B cell (primary cell): ENCODE data around the gene LAMA3. TPM values are rescaled to one million over a fixed set of nuclear protein-coding genes. Genes with fewer than 3 reads are reported as not detected.

Experiments
- ATAC-seq: fragments of 200-7000 bp; cut with Tn5 transposase; one replicate; pipeline ENCODE4 v1.10.0; 2021; ENCODE audit warnings: low read depth, mild to moderate bottlenecking, moderate number of reproducible peaks, moderate library complexity
- CTCF ChIA-PET: fragments of 350-600 bp; sonication (Branson Sonifier 250); formaldehyde crosslinking; loops from one replicate; lab custom pipeline; 2021; ENCODE audit warnings: antibody characterized with exemption, inconsistent platforms; lab: Charles Lee
- POLR2A ChIA-PET: fragments of 350-600 bp; sonication (Branson Sonifier 250); formaldehyde crosslinking; loops from one replicate; lab custom pipeline; 2021; ENCODE audit warnings: antibody characterized with exemption; lab: Charles Lee
- DNase-seq: peaks from one replicate; pipeline ENCODE4 v3.0.0; 2013
- H2AFZ ChIP-seq: 2 replicates; pipeline ENCODE4 v1.6.1; 2012; ENCODE audit warnings: mild to moderate bottlenecking, low read depth, low read length; ENCODE audit not compliant: insufficient read depth, poor library complexity, severe bottlenecking
- H3K27ac ChIP-seq, 2 donors: 1 replicate in 1 of 2; 2 replicates in 1 of 2; pipeline ENCODE4 v1.5.1; 2012 to 2013; ENCODE audit warnings: low read length in 2 of 2, mild to moderate bottlenecking in 2 of 2, moderate library complexity in 1 of 2
- H3K27me3 ChIP-seq, 4 experiments: fragments of 200-600 bp in 1 of 4; sonication (generic) in 1 of 4; replicated peaks in 1 of 4; 1 replicate in 2 of 4; 2 replicates in 2 of 4; pipeline versions ENCODE4 v1.6.1 to v1.7.0; 2013 to 2016; ENCODE audit warnings: low read length in 3 of 4, mild to moderate bottlenecking in 2 of 4, mixed read lengths in 1 of 4, moderate library complexity in 1 of 4; ENCODE audit not compliant: insufficient read depth in 4 of 4, control insufficient read depth in 3 of 4; ENCODE audit errors: control extremely low read depth in 1 of 4
- H3K36me3 ChIP-seq, 2 experiments: replicated peaks in 1 of 2; 1 replicate in 1 of 2; 2 replicates in 1 of 2; pipeline versions ENCODE4 v1.6.1 to v1.7.1; 2013; ENCODE audit warnings: low read length in 1 of 2; ENCODE audit not compliant: insufficient read depth in 2 of 2, control insufficient read depth in 1 of 2; ENCODE audit errors: control extremely low read depth in 1 of 2, extremely low read depth in 1 of 2
- H3K4me1 ChIP-seq, 2 donors: fragments of 200-600 bp in 1 of 2; sonication (generic) in 1 of 2; 1 replicate in 1 of 2; 2 replicates in 1 of 2; pipeline versions ENCODE4 v1.5.1 to v1.6.1; 2013 to 2017; ENCODE audit warnings: low read length in 2 of 2; ENCODE audit not compliant: control insufficient read depth in 2 of 2, insufficient read depth in 2 of 2
- H3K4me2 ChIP-seq: replicated peaks from 2 replicates; pipeline ENCODE3; 2012; ENCODE audit warnings: mild to moderate bottlenecking, low read depth, low read length; ENCODE audit not compliant: poor library complexity, severe bottlenecking
- H3K4me3 ChIP-seq, 5 experiments: fragments of 200-600 bp in 1 of 5; sonication (generic) in 1 of 5; 1 replicate in 3 of 5; 2 replicates in 2 of 5; pipeline versions ENCODE4 v1.5.1 to v1.7.0; 2011 to 2016; ENCODE audit warnings: low read length in 4 of 5, mild to moderate bottlenecking in 4 of 5, low read depth in 2 of 5, control low read depth in 1 of 5, moderate library complexity in 1 of 5; ENCODE audit not compliant: insufficient read depth in 1 of 5; ENCODE audit errors: control extremely low read depth in 1 of 5, extremely low read depth in 1 of 5
- H3K79me2 ChIP-seq: fragments of 200-600 bp; sonication (generic); one replicate; pipeline ENCODE4 v1.6.0; 2016; ENCODE audit warnings: low read length; ENCODE audit not compliant: control insufficient read depth, insufficient read depth
- H3K9ac ChIP-seq: fragments of 200-600 bp; sonication (generic); 2 replicates; pipeline ENCODE4 v1.6.1; 2017; ENCODE audit warnings: mild to moderate bottlenecking, low read length, moderate library complexity
- H3K9me3 ChIP-seq, 3 donors: one replicate each; pipeline versions ENCODE4 v1.6.1 to v1.7.1; 2013; ENCODE audit warnings: low read length in 2 of 3; ENCODE audit not compliant: control insufficient read depth in 2 of 3, insufficient read depth in 1 of 3; ENCODE audit errors: control extremely low read depth in 1 of 3
- H4K20me1 ChIP-seq: 2 replicates; pipeline ENCODE4 v1.6.0; 2012; ENCODE audit warnings: mild to moderate bottlenecking, low read length; ENCODE audit not compliant: insufficient read depth, control insufficient read depth, poor library complexity, severe bottlenecking
- H3K27ac Mint-ChIP-seq: one replicate; pipeline ENCODE4 v1.8.0; 2021; ENCODE audit warnings: mixed read lengths
- H3K27me3 Mint-ChIP-seq: one replicate; pipeline ENCODE4 v1.8.0; 2021; ENCODE audit warnings: mixed read lengths
- H3K4me1 Mint-ChIP-seq: one replicate; pipeline ENCODE4 v1.8.0; 2021; ENCODE audit warnings: mixed read lengths
- H3K4me3 Mint-ChIP-seq: one replicate; pipeline ENCODE4 v1.8.0; 2021; ENCODE audit warnings: mixed read lengths
- H3K9me3 Mint-ChIP-seq: one replicate; pipeline ENCODE4 v1.8.0; 2022; ENCODE audit warnings: mixed read lengths; ENCODE audit not compliant: insufficient read depth
- CTCF ChIP-seq: fragments of 200-600 bp; IDR thresholded peaks from one replicate; pipeline ENCODE4 v1.8.0; 2022; ENCODE audit warnings: antibody characterized with exemption, mild to moderate bottlenecking
- EZH2 ChIP-seq: IDR thresholded peaks from 2 replicates; pipeline ENCODE4 v1.6.1; 2012; ENCODE audit warnings: borderline replicate concordance, low read depth, mild to moderate bottlenecking, moderate library complexity, low read length; ENCODE audit not compliant: insufficient read depth, poor library complexity, severe bottlenecking
- WGBS: methylation state at CpG from one replicate; pipeline ENCODE4 v1.1.5; 2013; ENCODE audit warnings: missing lambda C conversion rate; ENCODE audit not compliant: insufficient coverage; 5-methylcytosine and 5-hydroxymethylcytosine counted together
- intact Hi-C: fragments of 100-400 bp; cut with micrococcal nuclease; formaldehyde crosslinking; loops from one replicate; pipeline ENCODE4 v1.10.0; 2022
- polyA plus RNA-seq: library from polyadenylated mRNA; depleted of rRNA; stranded (reverse); fragments of >200 nt; gene quantifications from 2 replicates; pipeline ENCODE4 v1.2.3, GENCODE V29; 2012
- total RNA-seq, 2 donors: library from RNA; stranded (reverse); fragments of 120-200 nt in 1 of 2; gene quantifications; 1 replicate in 1 of 2; 2 replicates in 1 of 2; pipeline versions ENCODE4 v1.2.3 to v1.2.4, GENCODE V29; 2013 to 2022

The LAMA3 gene
- total and polyA plus RNA-seq, 2 donors (not counting 1 experiment from before 2014, with no cell fraction given), result 0.03 to 0.32 TPM

- TF ChIP-seq EZH2, result no peak
- TF ChIP-seq CTCF, result no peak
- Mint-ChIP-seq H3K4me3 (peak overlapping the region; percentile 43), H3K4me1 (peaks cover 40% of the 10 kb centered on the region), H3K9me3 (no peaks in the 10 kb centered on the region), H3K27me3 (peaks cover 4% of the 10 kb centered on the region), H3K27ac (peak overlapping the region; percentile 69)
- intact Hi-C loops, result no loop called here
- no peak overlapping the region for H3K9ac ChIP-seq
- ChIA-PET CTCF (no interaction called here), POLR2A (no interaction called here)
- H3K27ac ChIP-seq, result peak overlapping the region in 1 of 2 donors; percentile 33
- H3K4me3 ChIP-seq, result no peak overlapping the region
- WGBS, result 38% methylated on average over 1 of the region's 6 CpGs
- ATAC-seq (no peak), DNase-seq (no peak)
- H3K4me1 ChIP-seq, result peaks cover 28 to 39% of the 10 kb centered on the region in 2 donors
- peak overlapping the region; percentile 55 for H3K4me2 ChIP-seq
- no peaks in the 10 kb centered on the region for H3K36me3 ChIP-seq
- no peaks in the 10 kb centered on the region for H3K9me3 ChIP-seq
- H4K20me1 ChIP-seq, result no peaks in the 10 kb centered on the region
- no peak overlapping the region for H2AFZ ChIP-seq
- H3K79me2 ChIP-seq, result no peaks in the 10 kb centered on the region
- no peaks in the 10 kb centered on the region for H3K27me3 ChIP-seq
Measured at GRCh38 chr18:23870676-23871380, 181.6 kb downstream of the LAMA3 start.

GRCh38 chr18:23871410-23871809 lies 182.2 kb downstream of the LAMA3 start:
- Mint-ChIP-seq H3K27ac (peak overlapping the region; percentile 69), H3K4me1 (peaks cover 35% of the 10 kb centered on the region), H3K9me3 (no peaks in the 10 kb centered on the region), H3K4me3 (peak overlapping the region; percentile 43), H3K27me3 (peaks cover 7% of the 10 kb centered on the region)
- Histone ChIP-seq H3K9me3 (no peaks in the 10 kb centered on the region), H3K4me3 (no peak overlapping the region), H4K20me1 (no peaks in the 10 kb centered on the region), H3K4me1 (peaks cover 22 to 33% of the 10 kb centered on the region in 2 donors), H3K27ac (peak overlapping the region in 1 of 2 donors; percentile 33), H3K36me3 (no peaks in the 10 kb centered on the region), H3K79me2 (no peaks in the 10 kb centered on the region), H3K27me3 (no peaks in the 10 kb centered on the region), H3K9ac (no peak overlapping the region), H3K4me2 (peak overlapping the region; percentile 55), H2AFZ (no peak overlapping the region)
- peak; percentile 80 for ATAC-seq
- DNase-seq, result peak; percentile 50
- WGBS, result 0% methylated on average over 6 of the region's 7 CpGs
- POLR2A ChIA-PET, result no interaction called here
- TF ChIP-seq CTCF (no peak), EZH2 (no peak)
- CTCF ChIA-PET, result interaction anchor here (1.0 kb wide), 1 partner anchor 10 kb away, joined by 3 read pairs; no protein-coding TSS in a partner anchor
- intact Hi-C loops, result no loop called here
